B cell (primary cell): ENCODE results near the gene ZFP62. TPM values are rescaled to one million over a fixed set of nuclear protein-coding genes. Genes with fewer than 3 reads are reported as not detected.

Experiments
- ATAC-seq: fragments of 200-7000 bp; cut with Tn5 transposase; one replicate; pipeline ENCODE4 v1.10.0; 2021; ENCODE audit warnings: low read depth, mild to moderate bottlenecking, moderate number of reproducible peaks, moderate library complexity
- CTCF ChIA-PET: fragments of 350-600 bp; sonication (Branson Sonifier 250); formaldehyde crosslinking; loops from one replicate; lab custom pipeline; 2021; ENCODE audit warnings: antibody characterized with exemption, inconsistent platforms; lab: Charles Lee
- POLR2A ChIA-PET: fragments of 350-600 bp; sonication (Branson Sonifier 250); formaldehyde crosslinking; loops from one replicate; lab custom pipeline; 2021; ENCODE audit warnings: antibody characterized with exemption; lab: Charles Lee
- DNase-seq: peaks from one replicate; pipeline ENCODE4 v3.0.0; 2013
- H2AFZ ChIP-seq: 2 replicates; pipeline ENCODE4 v1.6.1; 2012; ENCODE audit warnings: mild to moderate bottlenecking, low read depth, low read length; ENCODE audit not compliant: insufficient read depth, poor library complexity, severe bottlenecking
- H3K27ac ChIP-seq, 2 donors: 1 replicate in 1 of 2; 2 replicates in 1 of 2; pipeline ENCODE4 v1.5.1; 2012 to 2013; ENCODE audit warnings: low read length in 2 of 2, mild to moderate bottlenecking in 2 of 2, moderate library complexity in 1 of 2
- H3K27me3 ChIP-seq, 4 experiments: fragments of 200-600 bp in 1 of 4; sonication (generic) in 1 of 4; replicated peaks in 1 of 4; 1 replicate in 2 of 4; 2 replicates in 2 of 4; pipeline versions ENCODE4 v1.6.1 to v1.7.0; 2013 to 2016; ENCODE audit warnings: low read length in 3 of 4, mild to moderate bottlenecking in 2 of 4, mixed read lengths in 1 of 4, moderate library complexity in 1 of 4; ENCODE audit not compliant: insufficient read depth in 4 of 4, control insufficient read depth in 3 of 4; ENCODE audit errors: control extremely low read depth in 1 of 4
- H3K36me3 ChIP-seq, 2 experiments: replicated peaks in 1 of 2; 1 replicate in 1 of 2; 2 replicates in 1 of 2; pipeline versions ENCODE4 v1.6.1 to v1.7.1; 2013; ENCODE audit warnings: low read length in 1 of 2; ENCODE audit not compliant: insufficient read depth in 2 of 2, control insufficient read depth in 1 of 2; ENCODE audit errors: control extremely low read depth in 1 of 2, extremely low read depth in 1 of 2
- H3K4me1 ChIP-seq, 2 donors: fragments of 200-600 bp in 1 of 2; sonication (generic) in 1 of 2; 1 replicate in 1 of 2; 2 replicates in 1 of 2; pipeline versions ENCODE4 v1.5.1 to v1.6.1; 2013 to 2017; ENCODE audit warnings: low read length in 2 of 2; ENCODE audit not compliant: control insufficient read depth in 2 of 2, insufficient read depth in 2 of 2
- H3K4me2 ChIP-seq: replicated peaks from 2 replicates; pipeline ENCODE3; 2012; ENCODE audit warnings: mild to moderate bottlenecking, low read depth, low read length; ENCODE audit not compliant: poor library complexity, severe bottlenecking
- H3K4me3 ChIP-seq, 5 experiments: fragments of 200-600 bp in 1 of 5; sonication (generic) in 1 of 5; 1 replicate in 3 of 5; 2 replicates in 2 of 5; pipeline versions ENCODE4 v1.5.1 to v1.7.0; 2011 to 2016; ENCODE audit warnings: low read length in 4 of 5, mild to moderate bottlenecking in 4 of 5, low read depth in 2 of 5, control low read depth in 1 of 5, moderate library complexity in 1 of 5; ENCODE audit not compliant: insufficient read depth in 1 of 5; ENCODE audit errors: control extremely low read depth in 1 of 5, extremely low read depth in 1 of 5
- H3K79me2 ChIP-seq: fragments of 200-600 bp; sonication (generic); one replicate; pipeline ENCODE4 v1.6.0; 2016; ENCODE audit warnings: low read length; ENCODE audit not compliant: control insufficient read depth, insufficient read depth
- H3K9ac ChIP-seq: fragments of 200-600 bp; sonication (generic); 2 replicates; pipeline ENCODE4 v1.6.1; 2017; ENCODE audit warnings: mild to moderate bottlenecking, low read length, moderate library complexity
- H3K9me3 ChIP-seq, 3 donors: one replicate each; pipeline versions ENCODE4 v1.6.1 to v1.7.1; 2013; ENCODE audit warnings: low read length in 2 of 3; ENCODE audit not compliant: control insufficient read depth in 2 of 3, insufficient read depth in 1 of 3; ENCODE audit errors: control extremely low read depth in 1 of 3
- H4K20me1 ChIP-seq: 2 replicates; pipeline ENCODE4 v1.6.0; 2012; ENCODE audit warnings: mild to moderate bottlenecking, low read length; ENCODE audit not compliant: insufficient read depth, control insufficient read depth, poor library complexity, severe bottlenecking
- H3K27ac Mint-ChIP-seq: one replicate; pipeline ENCODE4 v1.8.0; 2021; ENCODE audit warnings: mixed read lengths
- H3K27me3 Mint-ChIP-seq: one replicate; pipeline ENCODE4 v1.8.0; 2021; ENCODE audit warnings: mixed read lengths
- H3K4me1 Mint-ChIP-seq: one replicate; pipeline ENCODE4 v1.8.0; 2021; ENCODE audit warnings: mixed read lengths
- H3K4me3 Mint-ChIP-seq: one replicate; pipeline ENCODE4 v1.8.0; 2021; ENCODE audit warnings: mixed read lengths
- H3K9me3 Mint-ChIP-seq: one replicate; pipeline ENCODE4 v1.8.0; 2022; ENCODE audit warnings: mixed read lengths; ENCODE audit not compliant: insufficient read depth
- EZH2 ChIP-seq: IDR thresholded peaks from 2 replicates; pipeline ENCODE4 v1.6.1; 2012; ENCODE audit warnings: borderline replicate concordance, low read depth, mild to moderate bottlenecking, moderate library complexity, low read length; ENCODE audit not compliant: insufficient read depth, poor library complexity, severe bottlenecking
- WGBS: methylation state at CpG from one replicate; pipeline ENCODE4 v1.1.5; 2013; ENCODE audit warnings: missing lambda C conversion rate; ENCODE audit not compliant: insufficient coverage; 5-methylcytosine and 5-hydroxymethylcytosine counted together
- intact Hi-C: fragments of 100-400 bp; cut with micrococcal nuclease; formaldehyde crosslinking; loops from one replicate; pipeline ENCODE4 v1.10.0; 2022
- polyA plus RNA-seq: library from polyadenylated mRNA; depleted of rRNA; stranded (reverse); fragments of >200 nt; gene quantifications from 2 replicates; pipeline ENCODE4 v1.2.3, GENCODE V29; 2012
- total RNA-seq, 2 donors: library from RNA; stranded (reverse); fragments of 120-200 nt in 1 of 2; gene quantifications; 1 replicate in 1 of 2; 2 replicates in 1 of 2; pipeline versions ENCODE4 v1.2.3 to v1.2.4, GENCODE V29; 2013 to 2022
- TF ChIP-seq, protein P1 (sequence below): fragments of 200-600 bp; IDR thresholded peaks from one replicate; pipeline ENCODE4 v1.8.0; 2022; ENCODE audit warnings: antibody characterized with exemption, mild to moderate bottlenecking

Gene ZFP62
- total and polyA plus RNA-seq, 2 donors (not counting 1 experiment from before 2014, with no cell fraction given), result 19.1 to 61.8 TPM

- no peak overlapping the region for H3K4me2 ChIP-seq
- no peak for DNase-seq
- peaks cover 22% of the 10 kb centered on the region for H3K4me1 Mint-ChIP-seq
- H4K20me1 ChIP-seq, result no peaks in the 10 kb centered on the region
- no peak overlapping the region for H3K4me3 ChIP-seq
- no peaks in the 10 kb centered on the region for H3K27me3 ChIP-seq
- H3K9ac ChIP-seq, result no peak overlapping the region
- intact Hi-C loops, result no loop called here
- ChIA-PET CTCF (no interaction called here), POLR2A (no interaction called here)
- H3K79me2 ChIP-seq, result no peaks in the 10 kb centered on the region
- 100% methylated on average over 1 of the region's 6 CpGs for WGBS
- no peak for TF ChIP-seq EZH2
- TF ChIP-seq, protein P1, sequence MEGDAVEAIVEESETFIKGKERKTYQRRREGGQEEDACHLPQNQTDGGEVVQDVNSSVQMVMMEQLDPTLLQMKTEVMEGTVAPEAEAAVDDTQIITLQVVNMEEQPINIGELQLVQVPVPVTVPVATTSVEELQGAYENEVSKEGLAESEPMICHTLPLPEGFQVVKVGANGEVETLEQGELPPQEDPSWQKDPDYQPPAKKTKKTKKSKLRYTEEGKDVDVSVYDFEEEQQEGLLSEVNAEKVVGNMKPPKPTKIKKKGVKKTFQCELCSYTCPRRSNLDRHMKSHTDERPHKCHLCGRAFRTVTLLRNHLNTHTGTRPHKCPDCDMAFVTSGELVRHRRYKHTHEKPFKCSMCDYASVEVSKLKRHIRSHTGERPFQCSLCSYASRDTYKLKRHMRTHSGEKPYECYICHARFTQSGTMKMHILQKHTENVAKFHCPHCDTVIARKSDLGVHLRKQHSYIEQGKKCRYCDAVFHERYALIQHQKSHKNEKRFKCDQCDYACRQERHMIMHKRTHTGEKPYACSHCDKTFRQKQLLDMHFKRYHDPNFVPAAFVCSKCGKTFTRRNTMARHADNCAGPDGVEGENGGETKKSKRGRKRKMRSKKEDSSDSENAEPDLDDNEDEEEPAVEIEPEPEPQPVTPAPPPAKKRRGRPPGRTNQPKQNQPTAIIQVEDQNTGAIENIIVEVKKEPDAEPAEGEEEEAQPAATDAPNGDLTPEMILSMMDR, result no peak
- H3K36me3 ChIP-seq, result no peaks in the 10 kb centered on the region
- no peaks in the 10 kb centered on the region for H3K27me3 Mint-ChIP-seq
- no peaks in the 10 kb centered on the region for H3K9me3 Mint-ChIP-seq
- H2AFZ ChIP-seq, result no peak overlapping the region
- H3K27ac ChIP-seq, result no peak overlapping the region
- peaks cover 15 to 17% of the 10 kb centered on the region in 2 donors for H3K4me1 ChIP-seq
- no peaks in the 10 kb centered on the region for H3K9me3 ChIP-seq
- H3K4me3 Mint-ChIP-seq, result no peak overlapping the region
- H3K27ac Mint-ChIP-seq, result no peak overlapping the region
- no peak for ATAC-seq
These were observed 37.0 kb downstream of the ZFP62 start for GRCh38 chr5:180823940-180824629.

GRCh38 chr5:180823346-180823745 is 37.7 kb downstream of the ZFP62 start:
- POLR2A ChIA-PET, result no interaction called here

More at GRCh38 chr5:180823346-180823745, 37.7 kb downstream of the ZFP62 start:
- Mint-ChIP-seq H3K27ac (no peak overlapping the region), H3K27me3 (no peaks in the 10 kb centered on the region), H3K4me3 (no peak overlapping the region), H3K9me3 (no peaks in the 10 kb centered on the region), H3K4me1 (peaks cover 23% of the 10 kb centered on the region)
- H4K20me1 ChIP-seq, result no peaks in the 10 kb centered on the region
- H3K4me3 ChIP-seq, result no peak overlapping the region
- ATAC-seq (no peak), DNase-seq (no peak)
- no peaks in the 10 kb centered on the region for H3K9me3 ChIP-seq
- H3K27me3 ChIP-seq, result no peaks in the 10 kb centered on the region
- intact Hi-C loops, result no loop called here
- TF ChIP-seq, protein P1, result no peak
- no peak for TF ChIP-seq EZH2
- 96% methylated on average over 7 of the region's 7 CpGs for WGBS
- CTCF ChIA-PET, result no interaction called here
- H3K4me2 ChIP-seq, result no peak overlapping the region
- no peaks in the 10 kb centered on the region for H3K36me3 ChIP-seq
- no peaks in the 10 kb centered on the region for H3K79me2 ChIP-seq
- H2AFZ ChIP-seq, result no peak overlapping the region
- peaks cover 15 to 17% of the 10 kb centered on the region in 2 donors for H3K4me1 ChIP-seq
- no peak overlapping the region for H3K27ac ChIP-seq
- H3K9ac ChIP-seq, result no peak overlapping the region
